GM18907 (cell line): ENCODE data around the gene CGB7.
"Not testable (repeated sequence)": the region's sequence is repeated elsewhere in the genome, so short reads cannot be mapped to it uniquely, and the experiment has no call there.

ENCODE experiments used
- ATAC-seq: cut with Tn5 transposase; IDR thresholded peaks from one replicate; pipeline ENCODE4 v1.9.1; 2021; ENCODE audit warnings: mild to moderate bottlenecking, moderate library complexity; ENCODE audit not compliant: unreplicated experiment

CGB7 gene

GRCh38 chr19:49073514-49074378, 16.2 kb upstream of the CGB7 start:
- ATAC-seq: no peak

GRCh38 chr19:49071860-49072547, 14.5 kb upstream of the CGB7 start:
- ATAC-seq: no peak

GRCh38 chr19:49070416-49070815, 12.9 kb upstream of the CGB7 start:
- ATAC-seq: no peak

GRCh38 chr19:49069026-49069425, 11.5 kb upstream of the CGB7 start:
- no peak for ATAC-seq

- ATAC-seq: no peak
These were observed 10.0 kb upstream of the CGB7 start for GRCh38 chr19:49067554-49067953.

GRCh38 chr19:49065905-49066512, 8.5 kb upstream of the CGB7 start:
- ATAC-seq: no peak

- ATAC-seq: no peak
These were observed 7.4 kb upstream of the CGB7 start, which contains the start of gene NTF4 for GRCh38 chr19:49064768-49065611. NTF4 (minus strand) TSS chr19:49064818; CDS start chr19:49061997, 2,821 bp downstream.

- no peak for ATAC-seq
These were observed 6.6 kb upstream of the CGB7 start for GRCh38 chr19:49064029-49064629.

GRCh38 chr19:49061445-49061844, 3.9 kb upstream of the CGB7 start:
- no peak for ATAC-seq

GRCh38 chr19:49061000-49061399, 3.5 kb upstream of the CGB7 start:
- ATAC-seq: no peak

- no peak for ATAC-seq
These were observed 1.5 kb upstream of the CGB7 start for GRCh38 chr19:49059053-49059452.

- no peak for ATAC-seq
These were observed 1.0 kb upstream of the CGB7 start for GRCh38 chr19:49058562-49058961.

GRCh38 chr19:49056902-49057596, 500 bp downstream of the CGB7 start:
- not testable (repeated sequence) for ATAC-seq

GRCh38 chr19:49056101-49056901, 1.2 kb downstream of the CGB7 start:
- ATAC-seq: no peak

GRCh38 chr19:49050376-49051033, 7.0 kb downstream of the CGB7 start:
- ATAC-seq: not testable (repeated sequence)

- not testable (repeated sequence) for ATAC-seq
These were observed 7.7 kb downstream of the CGB7 start for GRCh38 chr19:49049834-49050233.

- not testable (repeated sequence) for ATAC-seq
These were observed 8.5 kb downstream of the CGB7 start, which contains the start of gene CGB8 for GRCh38 chr19:49049011-49049410. CGB8 (minus strand) TSS chr19:49049111; CDS start chr19:49048739, 372 bp downstream.

GRCh38 chr19:49043548-49043947, 14.0 kb downstream of the CGB7 start, which contains the start of gene CGB5:
CGB5 (plus strand) TSS chr19:49043848; CDS start chr19:49044210, 362 bp downstream.
- not testable (repeated sequence) for ATAC-seq
